GM18517 (cell line): ENCODE data around the gene CCDC88B.

Experiments used
- ATAC-seq: cut with Tn5 transposase; IDR thresholded peaks from one replicate; pipeline ENCODE4 v1.9.1; 2021; ENCODE audit warnings: mild to moderate bottlenecking, moderate library complexity; ENCODE audit not compliant: unreplicated experiment

The CCDC88B gene

DNA sequence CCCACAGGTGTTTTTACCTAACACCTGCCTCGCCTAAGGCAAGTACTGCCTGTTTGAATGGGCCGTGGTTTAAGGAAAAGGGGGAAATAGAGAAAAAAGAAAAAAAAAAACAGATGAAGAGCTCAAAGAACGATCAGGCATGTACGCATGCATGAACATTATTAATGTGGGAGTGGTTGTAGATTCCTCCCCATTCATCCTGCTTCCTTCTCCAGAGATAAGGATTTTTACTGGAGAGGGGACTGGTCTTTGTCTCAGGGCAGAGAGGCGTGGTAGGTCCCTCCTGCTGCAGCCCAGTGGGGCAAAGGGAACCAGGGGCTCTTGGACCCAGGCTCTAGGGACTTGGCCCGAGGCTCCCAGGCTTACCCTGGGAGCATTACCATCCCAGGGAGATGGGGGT is 42.0 kb downstream of the CCDC88B start:
- no peak for ATAC-seq

DNA sequence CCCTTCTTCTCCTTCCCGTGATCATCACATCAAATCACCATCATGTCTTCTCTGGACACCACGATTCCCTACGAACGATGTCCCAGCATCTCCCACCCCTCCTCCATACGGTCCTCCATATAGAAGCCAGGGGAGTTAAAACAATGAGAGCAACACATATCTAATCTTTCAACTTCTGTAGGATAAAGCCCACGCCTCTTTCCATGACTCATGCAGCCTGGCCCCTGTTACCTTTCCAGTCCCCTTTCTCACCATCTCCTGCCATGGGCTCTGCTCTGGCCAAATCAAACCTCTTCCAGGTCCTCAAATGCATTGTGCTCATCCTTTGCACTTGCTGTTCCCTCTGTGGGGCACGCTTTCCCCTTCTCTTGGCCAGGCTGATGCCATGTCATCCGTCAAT is 42.6 kb downstream of the CCDC88B start:
- no peak for ATAC-seq

DNA sequence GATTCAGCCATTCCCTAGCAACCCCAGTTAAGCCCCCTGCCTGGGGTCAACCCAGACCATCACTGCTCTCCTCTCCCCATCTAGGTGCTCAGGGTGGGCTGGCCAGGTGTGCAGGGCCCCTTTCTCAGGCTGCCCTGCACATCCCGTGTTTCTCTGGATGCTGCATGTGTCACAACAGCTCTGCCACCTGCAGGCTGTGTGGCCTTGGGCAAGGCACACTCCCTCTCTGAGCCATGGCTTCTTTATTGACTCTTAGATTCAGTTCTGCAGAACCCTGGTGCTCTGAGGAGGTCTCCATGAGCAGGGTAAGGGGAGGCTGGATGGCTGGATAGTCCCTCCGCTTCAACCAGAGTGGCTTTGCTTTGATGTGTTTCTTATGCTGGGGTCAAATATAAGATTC is 43.6 kb downstream of the CCDC88B start:
- no peak for ATAC-seq

DNA sequence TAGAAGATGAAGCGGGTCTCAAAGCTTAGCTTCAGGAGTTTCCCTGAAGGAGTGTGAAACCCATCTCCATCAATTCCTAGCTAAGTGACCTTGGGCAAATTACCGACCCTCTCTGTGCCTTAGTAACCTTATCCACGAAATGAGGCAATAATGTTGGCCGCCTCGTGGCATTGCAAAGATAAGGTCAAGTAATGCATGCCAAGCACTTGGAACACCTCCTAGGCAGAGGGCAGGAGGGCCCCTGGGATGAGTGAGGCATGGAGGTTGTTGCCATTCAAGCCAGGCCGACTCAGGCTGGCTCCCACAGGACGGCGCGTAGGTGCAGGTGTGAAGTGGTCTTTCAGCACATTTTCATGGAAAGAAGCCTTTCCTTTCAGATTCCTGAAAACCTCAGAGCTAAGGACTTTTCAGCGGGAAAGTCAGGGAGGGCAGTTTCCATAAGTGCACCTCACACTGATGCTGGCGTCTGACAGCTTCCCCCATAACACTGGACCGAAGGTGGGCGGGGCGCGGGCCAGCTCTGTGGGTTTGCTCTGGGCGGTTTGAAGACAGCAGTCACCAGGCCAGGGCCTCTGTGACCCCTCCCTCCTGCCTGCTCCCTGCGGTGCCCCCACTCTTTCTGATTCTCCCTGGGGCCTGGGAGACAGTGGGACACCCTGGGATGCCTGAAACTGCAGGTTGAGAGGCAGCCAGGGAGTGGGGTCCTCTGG is 44.2 kb downstream of the CCDC88B start:
- ATAC-seq: no peak

DNA sequence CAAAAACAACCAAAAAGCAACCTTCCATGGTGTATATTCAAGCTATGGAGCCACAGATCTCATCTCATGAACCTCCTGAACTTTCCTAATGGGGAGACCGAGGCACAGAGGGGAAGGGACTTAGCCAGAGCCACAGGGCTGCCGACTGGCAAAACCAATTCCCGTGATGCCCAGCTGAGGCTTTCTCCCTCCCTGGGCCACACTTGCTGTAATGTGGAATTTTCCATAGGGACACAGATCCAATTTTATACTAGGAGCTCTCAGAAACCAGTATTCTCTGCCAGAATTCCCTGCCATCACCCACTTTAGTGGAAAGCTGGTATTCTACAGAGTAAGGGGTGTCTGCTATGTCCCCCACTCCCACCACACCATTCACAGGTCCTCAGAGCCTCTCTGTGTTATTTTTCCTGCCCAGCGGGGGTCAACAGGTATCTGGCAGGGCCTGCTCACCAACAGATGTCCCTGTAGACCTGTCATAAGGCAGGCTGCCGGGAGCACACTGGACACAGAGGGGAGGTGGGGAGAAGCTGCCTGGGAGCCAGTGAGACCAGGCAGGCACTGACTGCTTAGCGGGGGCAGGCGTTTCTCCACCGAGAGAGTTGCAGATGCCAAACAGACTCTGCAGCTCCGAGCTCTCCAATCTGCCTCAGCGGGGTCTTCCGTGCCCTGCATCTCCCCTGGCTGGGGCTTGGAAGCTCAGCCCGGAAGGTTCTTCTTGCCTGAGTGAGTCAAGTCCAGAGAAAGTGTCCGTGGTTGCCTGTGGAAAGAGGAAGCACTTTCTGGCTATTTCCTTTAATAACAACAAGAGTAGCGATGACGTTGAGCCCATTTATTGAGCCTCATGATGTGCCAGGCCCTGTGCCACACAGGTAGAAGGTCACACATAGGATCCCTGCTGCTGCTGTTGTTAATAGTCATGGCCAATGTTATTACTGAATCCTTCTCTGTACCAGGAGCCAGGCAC is 45.3 kb downstream of the CCDC88B start:
- ATAC-seq: no peak

DNA sequence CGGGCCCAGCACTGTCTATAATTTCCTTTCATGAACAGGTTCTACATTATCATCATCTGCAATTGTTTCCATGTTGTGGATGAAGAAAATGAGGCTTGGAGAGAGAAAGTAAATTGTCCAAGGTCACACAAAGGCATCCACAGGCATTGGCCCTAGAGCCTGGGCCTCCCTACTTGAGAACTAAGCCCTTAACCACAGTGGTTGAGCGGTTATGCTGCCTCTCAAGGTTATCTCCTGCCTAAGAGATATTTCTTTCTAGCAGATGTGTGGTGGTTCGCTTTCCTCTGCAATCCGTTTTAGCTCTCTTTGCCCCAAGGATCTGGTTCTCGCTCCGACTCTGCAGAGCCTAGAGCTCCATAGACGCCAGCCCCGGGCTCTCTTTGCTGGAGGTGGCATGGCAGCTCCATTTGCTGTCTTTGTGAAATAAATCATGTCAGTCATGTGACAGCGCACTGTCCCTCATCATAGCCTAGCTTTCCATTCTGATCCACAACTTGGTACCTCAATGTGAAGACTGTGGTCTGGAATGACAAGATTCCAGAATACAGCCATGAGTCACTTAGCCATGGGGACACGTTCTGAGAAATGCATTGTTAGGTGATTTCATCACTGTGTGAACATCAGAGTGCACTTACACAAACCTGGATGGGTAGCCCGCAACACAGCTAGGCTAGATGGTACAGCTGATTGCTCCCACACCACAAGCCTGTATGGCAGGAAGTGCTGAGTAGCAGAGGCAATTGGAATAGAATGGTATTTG is 46.1 kb downstream of the CCDC88B start:
- no peak for ATAC-seq

DNA sequence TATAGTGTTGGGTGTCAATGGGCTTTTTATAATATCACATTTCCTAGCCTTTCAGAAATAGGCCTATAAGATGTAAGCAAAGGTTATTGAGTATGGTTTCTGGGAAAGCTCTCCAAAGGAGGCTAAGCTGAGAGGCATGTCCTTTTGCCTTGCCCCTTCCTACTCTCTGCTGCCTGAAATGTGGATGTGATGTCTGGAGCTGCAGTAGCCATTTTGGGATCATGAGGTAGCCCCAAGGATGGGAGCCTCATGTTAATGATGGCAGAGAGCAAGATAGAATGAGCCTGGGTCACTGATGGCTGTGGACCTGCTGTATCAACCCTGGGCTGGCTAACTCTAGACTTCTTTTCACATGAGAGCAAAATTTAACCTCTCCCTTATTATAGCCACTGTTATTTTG is 47.9 kb downstream of the CCDC88B start:
- no peak for ATAC-seq

DNA sequence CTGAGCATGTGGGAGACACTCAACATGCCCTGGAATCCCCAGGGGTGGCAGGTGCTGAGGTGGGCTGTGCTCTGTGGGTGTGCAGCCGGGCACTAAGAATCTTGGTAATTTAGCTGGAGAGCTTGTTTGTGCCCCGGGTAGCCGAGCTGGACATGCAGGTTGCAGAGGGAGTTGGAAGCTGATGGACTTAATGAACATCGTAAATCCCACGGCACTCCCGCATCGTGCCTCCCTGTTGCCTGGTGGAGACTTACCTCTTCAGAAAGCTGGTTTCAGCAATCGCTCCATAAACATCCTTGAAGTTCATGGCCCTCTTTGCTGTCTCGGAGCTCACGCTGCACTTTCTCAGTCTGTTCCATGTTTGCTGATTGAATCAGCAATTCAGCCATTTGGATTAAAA is 48.9 kb downstream of the CCDC88B start:
- ATAC-seq: no peak

DNA sequence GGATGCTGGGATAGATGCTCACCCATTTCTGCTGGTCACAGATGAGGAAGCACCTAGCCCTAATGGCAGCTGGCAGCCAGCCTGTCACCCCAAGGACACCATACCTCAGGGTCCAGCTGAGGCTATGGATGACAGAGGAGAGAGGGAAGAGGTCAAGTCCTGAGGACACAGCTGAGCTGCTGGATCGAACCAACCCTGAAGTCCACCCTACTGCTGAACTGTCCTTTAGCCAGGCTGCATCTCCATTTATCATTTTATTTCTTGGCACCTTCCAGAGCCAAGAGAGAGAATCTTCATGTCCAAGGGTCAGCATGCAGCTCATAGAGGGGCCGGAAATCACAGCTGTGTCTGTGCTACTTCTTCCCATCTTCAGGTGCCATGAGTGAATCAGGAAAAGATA is 49.8 kb downstream of the CCDC88B start:
- no peak for ATAC-seq

DNA sequence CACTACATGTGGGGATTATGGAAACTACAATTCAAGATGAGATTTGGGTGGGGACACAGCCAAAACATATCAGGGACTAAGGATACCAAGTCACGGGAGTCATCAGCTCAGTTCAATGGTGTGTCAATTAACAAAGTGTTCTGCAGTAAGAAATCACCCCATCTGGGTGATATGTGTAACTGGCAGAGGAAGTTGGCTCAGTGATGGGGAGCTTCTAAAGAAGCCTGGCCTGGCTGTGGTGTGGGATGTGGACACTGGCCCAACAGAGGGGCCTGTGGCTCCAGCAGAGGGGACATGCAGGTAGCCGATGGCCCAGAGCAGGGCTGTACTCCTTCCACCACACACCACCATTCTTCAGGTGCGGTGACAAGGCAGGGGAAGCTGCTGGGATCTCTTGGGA is 50.6 kb downstream of the CCDC88B start:
- no peak for ATAC-seq

DNA sequence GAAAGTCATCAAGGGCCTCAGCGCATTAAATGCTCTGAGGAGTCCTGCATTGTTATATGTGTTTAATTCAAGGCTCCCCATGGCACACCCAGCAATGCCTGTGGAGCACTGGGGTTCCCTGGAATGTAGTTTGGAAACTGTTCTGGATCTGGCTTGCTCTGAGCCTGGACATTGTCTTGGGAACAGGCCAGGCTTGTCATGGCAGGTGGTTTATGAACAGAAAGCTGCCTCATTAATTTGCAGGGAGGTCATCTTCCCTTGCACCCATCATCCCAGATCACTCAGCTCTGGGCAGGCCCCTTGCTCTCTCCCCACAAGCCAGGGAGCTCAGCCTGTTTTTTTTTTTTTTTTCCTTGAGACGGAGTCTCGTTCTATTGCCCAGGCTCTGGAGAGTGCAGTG is 51.8 kb downstream of the CCDC88B start:
- no peak for ATAC-seq

DNA sequence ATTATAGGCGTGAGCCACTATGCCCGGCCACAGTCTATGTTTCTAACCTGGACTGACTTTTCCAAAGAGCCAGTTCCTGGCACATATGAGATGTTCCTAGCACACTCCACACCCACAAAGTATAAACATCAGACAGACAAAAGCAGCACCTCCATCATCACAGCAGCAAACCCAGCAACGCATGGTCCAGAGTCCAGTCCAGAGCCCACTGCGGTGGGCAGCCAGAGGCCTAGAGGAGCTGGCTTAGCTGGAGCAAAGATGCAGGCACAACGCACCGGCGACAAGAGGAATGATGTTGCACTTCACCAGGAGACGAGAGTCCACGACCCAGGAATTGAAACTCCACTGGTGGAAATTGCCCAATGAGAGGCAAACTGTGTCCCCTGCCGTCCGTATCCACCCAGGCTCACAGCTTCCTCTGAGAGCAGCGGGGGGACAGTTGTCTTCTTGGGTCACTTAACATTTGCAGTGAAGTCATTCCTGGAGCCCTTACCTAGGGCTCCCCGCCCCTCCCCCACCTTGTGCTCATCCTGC is 55.6 kb downstream of the CCDC88B start:
- ATAC-seq: no peak

DNA sequence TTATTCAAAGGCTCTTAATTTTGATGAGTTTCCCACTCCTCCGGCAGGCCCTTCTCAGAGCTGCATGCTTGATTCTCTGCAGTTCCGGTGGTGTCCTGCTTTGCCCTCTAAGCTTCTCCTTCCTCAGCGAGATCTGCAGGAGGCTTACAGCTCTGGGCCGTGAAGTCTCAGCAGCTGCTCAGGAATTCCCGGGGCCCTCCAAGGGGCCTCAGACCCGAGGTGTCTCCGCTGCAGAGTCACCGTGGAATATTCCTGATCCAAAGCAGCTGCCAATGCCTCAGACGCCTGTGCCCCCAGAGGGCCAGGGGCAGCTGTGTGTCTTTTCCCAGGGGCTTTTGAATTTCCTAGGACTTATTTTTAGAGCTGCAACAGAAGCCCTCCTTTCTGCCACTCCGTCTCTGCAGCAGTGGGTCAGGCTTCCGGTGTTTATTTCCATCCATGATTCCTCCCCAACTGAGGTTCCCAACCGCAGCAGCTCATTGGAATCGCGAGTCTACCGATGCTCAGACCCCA is 56.1 kb downstream of the CCDC88B start:
- ATAC-seq: no peak

DNA sequence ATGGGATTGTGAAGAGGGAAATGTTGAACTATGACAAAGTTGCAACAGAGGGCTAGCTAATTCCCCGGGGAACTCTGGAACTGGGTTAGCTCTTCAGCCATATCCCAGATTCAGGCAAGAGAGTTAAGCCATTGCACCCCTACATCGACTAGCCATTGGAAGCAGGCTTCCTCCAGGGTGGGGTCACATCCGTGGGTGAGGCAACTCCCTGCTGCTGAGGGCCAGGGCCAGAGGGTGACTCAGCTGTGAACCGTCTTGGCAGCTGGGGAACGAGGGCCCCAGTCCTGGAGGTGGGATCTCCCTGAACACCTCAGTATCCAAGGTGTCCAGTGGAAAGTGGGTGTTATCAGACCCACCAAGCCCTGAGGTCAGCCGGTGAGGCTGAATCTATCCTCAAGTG is 60.1 kb downstream of the CCDC88B start:
- ATAC-seq: no peak

DNA sequence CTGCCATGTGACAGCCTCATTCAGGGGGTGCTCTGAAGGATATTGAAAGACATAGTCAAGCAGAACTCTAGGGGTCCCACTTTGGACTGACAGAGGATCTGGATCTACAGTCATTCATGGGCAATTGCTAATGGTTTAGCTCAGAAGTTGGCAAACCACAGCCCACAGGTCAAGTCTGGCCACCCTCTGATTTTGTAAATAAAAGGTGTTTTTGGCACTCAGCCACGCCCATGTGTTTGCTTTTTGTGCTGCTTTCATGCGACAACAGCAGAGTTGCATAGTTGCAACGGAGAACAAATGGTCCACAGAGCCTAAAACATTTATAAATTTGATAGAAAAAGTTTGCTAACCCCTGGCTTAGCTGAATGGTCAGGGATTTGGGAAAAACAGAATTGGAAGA is 60.7 kb downstream of the CCDC88B start:
- no peak for ATAC-seq

DNA sequence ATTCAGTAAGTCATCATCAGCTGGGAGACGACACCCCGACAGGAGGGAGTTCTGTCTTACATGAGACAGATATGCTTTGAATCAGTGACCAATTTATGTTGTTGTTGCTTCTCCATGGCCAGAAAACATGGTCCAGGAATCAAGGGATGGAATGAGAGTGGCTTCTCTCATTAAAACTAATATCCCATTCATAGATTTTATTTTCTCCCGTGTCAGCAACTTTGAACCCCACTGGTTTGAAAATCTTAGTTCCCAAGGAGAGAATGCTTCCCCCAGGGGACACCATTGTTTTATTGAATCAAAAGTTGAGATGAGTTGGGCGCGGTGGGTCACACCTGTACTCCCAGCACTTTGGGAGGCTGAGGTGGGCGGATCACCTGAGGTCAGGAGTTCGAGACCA is 61.8 kb downstream of the CCDC88B start:
- no peak for ATAC-seq

DNA sequence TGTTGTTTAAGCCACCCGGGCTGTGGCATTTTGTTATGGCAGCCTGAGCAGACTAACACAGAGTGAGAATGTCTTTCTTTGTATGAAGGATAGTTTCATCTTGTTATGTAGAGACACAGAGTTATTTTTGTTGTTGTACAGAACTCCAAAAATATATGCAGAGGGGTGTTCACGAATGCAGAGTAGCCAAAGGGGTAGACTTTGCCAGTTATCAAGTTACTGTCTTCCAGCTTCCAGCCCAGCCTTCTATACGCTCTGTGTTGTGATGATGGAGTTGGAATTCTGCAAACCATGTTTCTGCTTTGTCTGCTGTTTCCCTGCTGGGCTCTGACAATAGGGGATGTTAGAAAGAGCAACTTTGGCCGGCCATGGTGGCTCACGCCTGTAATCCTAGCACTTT is 63.1 kb downstream of the CCDC88B start:
- ATAC-seq: no peak

DNA sequence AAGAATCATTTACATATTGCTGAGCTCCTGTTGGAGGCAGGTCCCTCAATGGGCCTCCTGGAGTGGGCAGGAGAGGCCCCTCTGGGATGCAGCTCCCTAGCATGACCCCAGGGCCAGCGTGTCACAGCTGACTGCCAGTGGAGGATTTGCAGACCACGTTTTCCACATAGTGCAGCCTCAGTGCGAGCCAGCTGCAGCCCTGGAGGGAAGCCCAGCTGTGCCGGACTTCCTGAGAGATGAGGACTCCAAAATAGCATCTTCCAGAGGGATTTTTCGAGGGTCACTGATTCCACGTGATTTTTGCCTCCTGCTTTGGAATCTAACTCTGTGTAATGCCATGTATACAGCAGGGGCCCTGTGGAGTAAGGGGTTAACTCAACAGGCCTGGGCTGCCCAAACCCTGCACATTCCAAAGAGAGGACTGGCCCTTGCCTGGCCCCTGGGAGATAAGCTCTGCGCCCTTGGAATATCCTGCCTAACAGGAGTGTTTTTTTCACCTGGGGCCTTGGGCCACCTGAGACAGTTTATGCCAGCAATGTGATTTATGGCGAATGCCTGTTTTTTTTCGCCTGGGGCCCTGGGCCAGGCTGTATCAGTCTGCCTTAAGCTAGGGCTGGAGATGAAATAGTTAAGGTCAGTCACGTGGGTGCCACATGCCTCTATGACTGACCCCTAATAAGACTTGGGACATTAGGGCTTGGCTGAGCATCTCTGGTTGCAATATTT is 66.4 kb downstream of the CCDC88B start:
- no peak for ATAC-seq
